Measurements from ENCODE around the gene KDM5A. TPM values are rescaled to one million over a fixed set of nuclear protein-coding genes. Genes with fewer than 3 reads are reported as not detected.
"Not testable (repeated sequence)": the region's sequence is repeated elsewhere in the genome, so short reads cannot be mapped to it uniquely, and the experiment has no call there.

The KDM5A gene
- total and polyA plus RNA-seq, 2 experiments from 2014 or later, result 47.1 to 48.3 TPM

DNA sequence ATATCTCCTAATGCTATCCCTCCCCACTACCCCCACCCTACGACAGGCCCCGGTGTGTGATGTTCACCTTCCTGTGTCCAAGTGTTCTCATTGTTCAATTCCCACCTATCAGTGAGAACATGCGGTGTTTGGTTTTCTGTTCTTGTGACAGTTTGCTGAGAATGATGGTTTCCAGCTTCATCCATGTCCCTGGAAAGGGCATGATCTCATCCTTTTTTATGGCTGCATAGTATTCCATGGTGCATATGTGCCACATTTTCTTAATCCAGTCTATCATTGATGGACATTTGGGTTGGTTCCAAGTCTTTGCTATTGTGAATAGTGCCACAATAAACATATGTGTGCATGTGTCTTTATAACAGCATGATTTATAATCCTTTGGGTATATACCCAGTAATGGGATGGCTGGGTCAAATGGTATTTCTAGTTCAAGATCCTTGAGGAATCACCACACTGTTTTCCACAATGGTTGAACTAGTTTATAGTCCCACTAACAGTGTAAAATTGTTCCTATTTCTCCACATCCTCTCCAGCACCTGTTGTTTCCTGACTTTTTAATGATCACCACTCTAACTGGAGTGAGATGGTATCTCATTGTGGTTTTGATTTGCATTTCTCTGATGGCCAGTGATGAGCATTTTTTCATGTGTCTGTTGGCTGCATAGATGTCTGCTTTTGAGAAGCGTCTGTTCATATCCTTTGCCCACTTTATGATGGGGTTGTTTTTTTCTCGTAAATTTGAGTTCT is 18.2 kb downstream of the KDM5A start:
- H3K27ac Mint-ChIP-seq; H3F3A ChIP-seq (replicated peaks; ENCODE audit: low read depth); H3K4me3 Mint-ChIP-seq; H3K79me2 ChIP-seq (replicated peaks; ENCODE audit: insufficient read depth); H3K9me2 ChIP-seq (ENCODE audit: insufficient read depth); H4K20me1 ChIP-seq (replicated peaks; ENCODE audit: insufficient read depth); H3K27me3 ChIP-seq (ENCODE audit: insufficient read depth); H3K4me1 Mint-ChIP-seq; DNase-seq (ENCODE audit: low spot score); H3K27me3 Mint-ChIP-seq (ENCODE audit: insufficient read depth, low read depth, poor library complexity); H3K27ac ChIP-seq (ENCODE audit: low read depth); ATAC-seq; H3K4me1 ChIP-seq (ENCODE audit: insufficient read depth); H3K4me3 ChIP-seq; H3K4me2 ChIP-seq; H2AFZ ChIP-seq: not testable (repeated sequence)
- Mint-ChIP-seq H3K9me3 (peaks cover 46% of the 10 kb centered on the region), H3K36me3 (ENCODE audit: low read depth) (peaks cover 96% of the 10 kb centered on the region)
- peaks cover 29% of the 10 kb centered on the region for H3K36me3 ChIP-seq (ENCODE audit: insufficient read depth)

DNA sequence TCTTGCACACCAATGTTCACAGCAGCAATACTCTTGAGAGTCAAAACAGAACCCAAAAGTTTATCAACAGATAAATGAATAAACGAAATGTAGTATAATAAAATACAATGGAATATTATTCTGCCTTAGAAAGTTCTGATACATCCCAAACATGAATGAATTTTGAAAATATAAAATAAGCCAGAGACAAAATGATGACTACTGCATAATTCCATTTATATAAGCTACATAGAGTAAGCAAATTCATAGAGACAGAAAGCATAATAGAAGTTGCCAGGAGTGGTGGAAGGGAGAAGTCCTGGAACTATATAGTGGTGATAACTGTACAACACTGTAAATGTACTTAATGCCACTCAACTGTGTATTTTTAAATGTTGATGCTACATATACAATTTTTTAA is 21.1 kb downstream of the KDM5A start:
- no peaks in the 10 kb centered on the region for H3K79me2 ChIP-seq (replicated peaks; ENCODE audit: insufficient read depth)
- no peaks in the 10 kb centered on the region for H3K27me3 ChIP-seq (ENCODE audit: insufficient read depth)
- Mint-ChIP-seq H3K4me1 (no peaks in the 10 kb centered on the region), H3K4me3 (no peak overlapping the region), H3K36me3 (ENCODE audit: low read depth) (peaks cover 96% of the 10 kb centered on the region), H3K27me3 (ENCODE audit: insufficient read depth, low read depth, poor library complexity) (no peaks in the 10 kb centered on the region), H3K27ac (no peak overlapping the region), H3K9me3 (peaks cover 37% of the 10 kb centered on the region; the same call in 2 of the 3 replicates)
- no peak overlapping the region for H3K4me2 ChIP-seq
- H3F3A ChIP-seq (replicated peaks; ENCODE audit: low read depth), result no peaks in the 10 kb centered on the region
- H2AFZ ChIP-seq, result no peak overlapping the region
- 0 out of 2 replicates have a peak, but pooled peaks cover 6% of the 10 kb centered on the region for H4K20me1 ChIP-seq (replicated peaks; ENCODE audit: insufficient read depth)
- no peak overlapping the region for H3K4me3 ChIP-seq
- H3K36me3 ChIP-seq (ENCODE audit: insufficient read depth), result peaks cover 33% of the 10 kb centered on the region
- H3K27ac ChIP-seq (ENCODE audit: low read depth), result no peak overlapping the region
- ATAC-seq, result no peak
- no peak for TF ChIP-seq EZH2phosphoT487 (IDR thresholded peaks at IDR 0.05; ENCODE audit: unreplicated experiment)
- H3K4me1 ChIP-seq (ENCODE audit: insufficient read depth), result no peaks in the 10 kb centered on the region
- H3K9me2 ChIP-seq (ENCODE audit: insufficient read depth), result 0 out of 2 replicates have a peak, but pooled peaks cover 5% of the 10 kb centered on the region
- DNase-seq (ENCODE audit: low spot score), result no peak

DNA sequence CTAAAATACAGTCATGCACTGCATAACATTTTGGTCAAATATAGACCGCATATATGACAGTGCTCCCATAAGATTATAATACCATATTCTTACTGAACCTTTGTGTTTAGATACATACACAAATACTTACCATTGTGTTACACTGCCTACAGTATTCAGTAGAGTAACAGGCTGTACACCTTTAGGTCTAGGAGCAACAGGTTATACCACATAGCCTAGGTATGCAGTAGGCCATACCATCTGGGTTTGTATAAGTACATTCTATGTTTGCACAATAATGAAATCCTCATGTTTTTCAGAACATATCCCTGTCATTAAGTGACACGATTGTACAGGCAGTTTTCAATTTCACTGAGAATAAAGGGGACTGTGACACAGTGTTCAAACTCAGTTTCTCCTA is 22.3 kb downstream of the KDM5A start:
- Histone ChIP-seq H3K9me2 (ENCODE audit: insufficient read depth) (0 out of 2 replicates have a peak, but pooled peaks cover 5% of the 10 kb centered on the region), H3K4me2 (no peak overlapping the region), H4K20me1 (replicated peaks; ENCODE audit: insufficient read depth) (peaks cover 6% of the 10 kb centered on the region; the same call in 1 of the 2 replicates), H3K4me1 (ENCODE audit: insufficient read depth) (no peaks in the 10 kb centered on the region), H3K27ac (ENCODE audit: low read depth) (no peak overlapping the region), H3K79me2 (replicated peaks; ENCODE audit: insufficient read depth) (peaks cover 3% of the 10 kb centered on the region; the same call in 1 of the 2 replicates), H2AFZ (no peak overlapping the region), H3K36me3 (ENCODE audit: insufficient read depth) (peaks cover 38% of the 10 kb centered on the region), H3F3A (replicated peaks; ENCODE audit: low read depth) (no peaks in the 10 kb centered on the region), H3K27me3 (ENCODE audit: insufficient read depth) (no peaks in the 10 kb centered on the region), H3K4me3 (no peak overlapping the region)
- DNase-seq (ENCODE audit: low spot score) (no peak), ATAC-seq (no peak)
- H3K4me3 Mint-ChIP-seq, result no peak overlapping the region
- no peaks in the 10 kb centered on the region for H3K4me1 Mint-ChIP-seq
- H3K27ac Mint-ChIP-seq, result no peak overlapping the region
- peaks cover 26% of the 10 kb centered on the region; the same call in 2 of the 3 replicates for H3K9me3 Mint-ChIP-seq
- H3K36me3 Mint-ChIP-seq (ENCODE audit: low read depth), result peaks cover 96% of the 10 kb centered on the region
- no peaks in the 10 kb centered on the region for H3K27me3 Mint-ChIP-seq (ENCODE audit: insufficient read depth, low read depth, poor library complexity)
- TF ChIP-seq, protein P1, sequence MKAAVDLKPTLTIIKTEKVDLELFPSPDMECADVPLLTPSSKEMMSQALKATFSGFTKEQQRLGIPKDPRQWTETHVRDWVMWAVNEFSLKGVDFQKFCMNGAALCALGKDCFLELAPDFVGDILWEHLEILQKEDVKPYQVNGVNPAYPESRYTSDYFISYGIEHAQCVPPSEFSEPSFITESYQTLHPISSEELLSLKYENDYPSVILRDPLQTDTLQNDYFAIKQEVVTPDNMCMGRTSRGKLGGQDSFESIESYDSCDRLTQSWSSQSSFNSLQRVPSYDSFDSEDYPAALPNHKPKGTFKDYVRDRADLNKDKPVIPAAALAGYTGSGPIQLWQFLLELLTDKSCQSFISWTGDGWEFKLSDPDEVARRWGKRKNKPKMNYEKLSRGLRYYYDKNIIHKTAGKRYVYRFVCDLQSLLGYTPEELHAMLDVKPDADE (IDR thresholded peaks at IDR 0.05), result no peak

DNA sequence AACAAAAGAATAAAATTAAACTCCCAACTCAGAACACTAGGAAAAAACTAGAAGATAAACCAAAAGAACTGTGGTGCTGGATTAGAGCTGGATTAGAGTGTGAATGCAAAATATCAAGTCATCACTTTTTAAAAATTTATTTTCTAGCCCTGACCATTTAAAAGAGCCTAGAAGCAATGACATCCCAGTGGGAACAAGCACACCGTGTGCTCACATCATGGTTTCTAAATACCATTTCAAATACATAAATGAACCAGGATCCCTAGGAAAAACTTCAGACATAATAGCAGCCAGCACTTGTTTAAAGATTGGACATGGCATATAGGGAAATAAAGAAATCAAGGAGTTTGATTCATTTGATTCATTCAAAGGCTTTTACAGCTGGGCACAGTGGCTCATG is 30.0 kb downstream of the KDM5A start:
- no peak overlapping the region for H3K27ac ChIP-seq (ENCODE audit: low read depth)
- ATAC-seq, result no peak

More for the DNA sequence above, 30.0 kb downstream of the KDM5A start:
- no peaks in the 10 kb centered on the region for H3F3A ChIP-seq (replicated peaks; ENCODE audit: low read depth)
- no peak for DNase-seq (ENCODE audit: low spot score)
- H3K9me2 ChIP-seq (ENCODE audit: insufficient read depth), result 0 out of 2 replicates have a peak, but pooled peaks cover 4% of the 10 kb centered on the region
- H3K9me3 Mint-ChIP-seq, result peaks cover 11% of the 10 kb centered on the region; the same call in 2 of the 3 replicates
- no peaks in the 10 kb centered on the region for H3K27me3 ChIP-seq (ENCODE audit: insufficient read depth)
- H3K36me3 Mint-ChIP-seq (ENCODE audit: low read depth), result peaks cover 81% of the 10 kb centered on the region
- no peak overlapping the region for H2AFZ ChIP-seq
- no peak for TF ChIP-seq STAT1 (IDR thresholded peaks at IDR 0.05; ENCODE audit: unreplicated experiment)
- TF ChIP-seq, protein P2, sequence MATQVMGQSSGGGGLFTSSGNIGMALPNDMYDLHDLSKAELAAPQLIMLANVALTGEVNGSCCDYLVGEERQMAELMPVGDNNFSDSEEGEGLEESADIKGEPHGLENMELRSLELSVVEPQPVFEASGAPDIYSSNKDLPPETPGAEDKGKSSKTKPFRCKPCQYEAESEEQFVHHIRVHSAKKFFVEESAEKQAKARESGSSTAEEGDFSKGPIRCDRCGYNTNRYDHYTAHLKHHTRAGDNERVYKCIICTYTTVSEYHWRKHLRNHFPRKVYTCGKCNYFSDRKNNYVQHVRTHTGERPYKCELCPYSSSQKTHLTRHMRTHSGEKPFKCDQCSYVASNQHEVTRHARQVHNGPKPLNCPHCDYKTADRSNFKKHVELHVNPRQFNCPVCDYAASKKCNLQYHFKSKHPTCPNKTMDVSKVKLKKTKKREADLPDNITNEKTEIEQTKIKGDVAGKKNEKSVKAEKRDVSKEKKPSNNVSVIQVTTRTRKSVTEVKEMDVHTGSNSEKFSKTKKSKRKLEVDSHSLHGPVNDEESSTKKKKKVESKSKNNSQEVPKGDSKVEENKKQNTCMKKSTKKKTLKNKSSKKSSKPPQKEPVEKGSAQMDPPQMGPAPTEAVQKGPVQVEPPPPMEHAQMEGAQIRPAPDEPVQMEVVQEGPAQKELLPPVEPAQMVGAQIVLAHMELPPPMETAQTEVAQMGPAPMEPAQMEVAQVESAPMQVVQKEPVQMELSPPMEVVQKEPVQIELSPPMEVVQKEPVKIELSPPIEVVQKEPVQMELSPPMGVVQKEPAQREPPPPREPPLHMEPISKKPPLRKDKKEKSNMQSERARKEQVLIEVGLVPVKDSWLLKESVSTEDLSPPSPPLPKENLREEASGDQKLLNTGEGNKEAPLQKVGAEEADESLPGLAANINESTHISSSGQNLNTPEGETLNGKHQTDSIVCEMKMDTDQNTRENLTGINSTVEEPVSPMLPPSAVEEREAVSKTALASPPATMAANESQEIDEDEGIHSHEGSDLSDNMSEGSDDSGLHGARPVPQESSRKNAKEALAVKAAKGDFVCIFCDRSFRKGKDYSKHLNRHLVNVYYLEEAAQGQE (IDR thresholded peaks at IDR 0.05; ENCODE audit: unreplicated experiment), result no peak
- H3K79me2 ChIP-seq (replicated peaks; ENCODE audit: insufficient read depth), result peaks cover 4% of the 10 kb centered on the region
- no peak overlapping the region for H3K27ac Mint-ChIP-seq
- no peaks in the 10 kb centered on the region for H3K4me1 Mint-ChIP-seq
- no peak overlapping the region for H3K4me2 ChIP-seq
- H4K20me1 ChIP-seq (replicated peaks; ENCODE audit: insufficient read depth), result no peaks in the 10 kb centered on the region; the same call in 1 of the 2 replicates
- H3K36me3 ChIP-seq (ENCODE audit: insufficient read depth), result peaks cover 31% of the 10 kb centered on the region
- no peaks in the 10 kb centered on the region for H3K4me1 ChIP-seq (ENCODE audit: insufficient read depth)
- H3K27me3 Mint-ChIP-seq (ENCODE audit: insufficient read depth, low read depth, poor library complexity), result no peaks in the 10 kb centered on the region
- H3K4me3 Mint-ChIP-seq, result no peak overlapping the region
- H3K4me3 ChIP-seq, result no peak overlapping the region
